ENCODE data around the gene KRT33A. TPM values are rescaled to one million over a fixed set of nuclear protein-coding genes. Genes with fewer than 3 reads are reported as not detected.

The KRT33A gene
- total RNA-seq, 6 experiments from 2014 or later = not detected

DNA sequence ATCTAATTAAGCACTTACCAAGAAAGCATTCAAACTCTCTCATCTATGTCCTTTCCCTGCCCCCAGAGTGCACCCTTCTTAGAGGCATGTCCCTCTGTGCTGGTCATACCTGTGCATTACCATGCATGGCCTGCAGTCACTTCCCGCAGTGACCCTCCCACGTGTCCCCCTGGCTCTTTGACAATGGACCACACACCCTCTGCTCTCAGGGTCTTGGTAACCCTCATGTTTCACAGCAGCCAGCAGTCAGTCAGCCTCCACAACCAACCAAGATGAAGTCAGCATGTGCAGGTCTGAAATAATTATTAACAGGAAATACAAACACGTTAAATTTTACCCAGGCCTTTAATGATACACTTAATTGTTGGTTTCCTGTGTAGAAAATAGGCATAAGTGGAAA lies 10.1 kb downstream of the KRT33A start:
- TF ChIP-seq, protein P1, sequence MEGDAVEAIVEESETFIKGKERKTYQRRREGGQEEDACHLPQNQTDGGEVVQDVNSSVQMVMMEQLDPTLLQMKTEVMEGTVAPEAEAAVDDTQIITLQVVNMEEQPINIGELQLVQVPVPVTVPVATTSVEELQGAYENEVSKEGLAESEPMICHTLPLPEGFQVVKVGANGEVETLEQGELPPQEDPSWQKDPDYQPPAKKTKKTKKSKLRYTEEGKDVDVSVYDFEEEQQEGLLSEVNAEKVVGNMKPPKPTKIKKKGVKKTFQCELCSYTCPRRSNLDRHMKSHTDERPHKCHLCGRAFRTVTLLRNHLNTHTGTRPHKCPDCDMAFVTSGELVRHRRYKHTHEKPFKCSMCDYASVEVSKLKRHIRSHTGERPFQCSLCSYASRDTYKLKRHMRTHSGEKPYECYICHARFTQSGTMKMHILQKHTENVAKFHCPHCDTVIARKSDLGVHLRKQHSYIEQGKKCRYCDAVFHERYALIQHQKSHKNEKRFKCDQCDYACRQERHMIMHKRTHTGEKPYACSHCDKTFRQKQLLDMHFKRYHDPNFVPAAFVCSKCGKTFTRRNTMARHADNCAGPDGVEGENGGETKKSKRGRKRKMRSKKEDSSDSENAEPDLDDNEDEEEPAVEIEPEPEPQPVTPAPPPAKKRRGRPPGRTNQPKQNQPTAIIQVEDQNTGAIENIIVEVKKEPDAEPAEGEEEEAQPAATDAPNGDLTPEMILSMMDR (IDR thresholded peaks at IDR 0.05) = no peak
- DNase-seq = no peak
- no peak overlapping the region for H3K4me3 Mint-ChIP-seq
- peaks cover 18% of the 10 kb centered on the region for H3K36me3 Mint-ChIP-seq (ENCODE audit: low read depth)
- peaks cover 5% of the 10 kb centered on the region; the same call in 1 of the 2 replicates for H3K27me3 Mint-ChIP-seq (ENCODE audit: insufficient read depth)
- H3K4me1 Mint-ChIP-seq (ENCODE audit: low read depth) = peaks cover 22% of the 10 kb centered on the region
- peaks cover 13% of the 10 kb centered on the region for H3K9me3 Mint-ChIP-seq
- no peak overlapping the region for H3K27ac Mint-ChIP-seq

DNA sequence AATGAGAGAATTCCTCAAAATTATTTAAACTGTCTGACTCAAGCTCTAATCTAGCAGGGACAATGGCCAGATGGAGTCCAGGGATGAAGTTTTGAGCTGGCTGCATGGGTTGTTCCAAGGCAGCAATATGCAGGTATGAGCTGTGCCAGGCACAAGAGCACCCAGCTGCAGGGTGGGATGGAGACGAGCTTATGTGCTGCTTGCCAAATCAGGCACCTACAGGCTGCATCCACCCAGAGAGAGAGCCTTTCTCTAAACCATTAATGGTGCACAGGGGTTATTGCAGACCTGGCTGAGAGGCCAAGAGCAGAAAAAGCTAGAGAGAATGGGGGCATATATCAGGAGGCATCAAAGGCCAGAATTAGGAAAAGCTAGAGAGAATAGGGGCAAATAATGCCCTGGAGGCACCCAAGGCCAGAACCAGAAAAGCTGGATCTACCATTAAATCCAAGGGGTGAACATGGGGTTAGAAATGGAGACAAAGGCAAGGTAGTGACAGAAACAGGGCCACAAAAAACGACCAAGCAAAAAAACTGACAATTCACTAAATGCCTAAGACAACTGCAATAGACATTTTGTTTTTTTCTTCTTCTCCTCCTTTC lies 11.0 kb downstream of the KRT33A start:
- TF ChIP-seq, protein P1 (IDR thresholded peaks at IDR 0.05) = no peak
- no peak overlapping the region for H3K27ac Mint-ChIP-seq
- H3K36me3 Mint-ChIP-seq (ENCODE audit: low read depth) = peaks cover 18% of the 10 kb centered on the region
- H3K9me3 Mint-ChIP-seq = peaks cover 13% of the 10 kb centered on the region
- peaks cover 5% of the 10 kb centered on the region; the same call in 1 of the 2 replicates for H3K27me3 Mint-ChIP-seq (ENCODE audit: insufficient read depth)
- no peak overlapping the region for H3K4me3 Mint-ChIP-seq
- H3K4me1 Mint-ChIP-seq (ENCODE audit: low read depth) = peaks cover 22% of the 10 kb centered on the region
- no peak for DNase-seq

DNA sequence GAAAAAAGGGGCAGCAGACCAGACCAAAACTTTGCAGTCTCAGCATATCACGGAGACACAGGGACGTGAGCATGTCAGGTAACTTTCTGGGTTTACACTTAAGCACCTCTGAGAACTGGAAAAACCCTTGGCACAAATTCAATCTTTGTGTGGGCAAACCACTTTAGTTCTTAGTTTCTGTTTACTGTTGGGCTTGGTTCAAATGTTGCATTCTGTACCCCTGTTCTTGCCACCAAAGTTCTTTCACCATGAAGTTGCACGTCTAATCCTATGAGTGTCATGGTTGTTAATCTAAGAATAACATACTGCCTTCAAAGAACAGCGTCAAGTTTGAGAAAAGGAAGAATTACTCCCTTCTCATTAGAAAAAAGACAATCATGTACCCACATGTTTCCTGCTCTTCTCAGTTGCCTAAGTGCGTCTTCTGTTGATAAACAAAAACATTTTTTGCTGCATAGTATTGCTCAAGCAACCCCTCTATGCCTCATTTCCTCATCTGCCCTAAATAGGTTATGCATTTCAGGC lies 11.6 kb downstream of the KRT33A start:
- H3K27me3 Mint-ChIP-seq (ENCODE audit: insufficient read depth) = peaks cover 5% of the 10 kb centered on the region; the same call in 1 of the 2 replicates
- peaks cover 22% of the 10 kb centered on the region for H3K4me1 Mint-ChIP-seq (ENCODE audit: low read depth)
- DNase-seq = peak; percentile 33
- peaks cover 13% of the 10 kb centered on the region for H3K9me3 Mint-ChIP-seq
- no peak overlapping the region for H3K27ac Mint-ChIP-seq
- peaks cover 18% of the 10 kb centered on the region for H3K36me3 Mint-ChIP-seq (ENCODE audit: low read depth)
- TF ChIP-seq, protein P1 (IDR thresholded peaks at IDR 0.05) = no peak
- H3K4me3 Mint-ChIP-seq = no peak overlapping the region

DNA sequence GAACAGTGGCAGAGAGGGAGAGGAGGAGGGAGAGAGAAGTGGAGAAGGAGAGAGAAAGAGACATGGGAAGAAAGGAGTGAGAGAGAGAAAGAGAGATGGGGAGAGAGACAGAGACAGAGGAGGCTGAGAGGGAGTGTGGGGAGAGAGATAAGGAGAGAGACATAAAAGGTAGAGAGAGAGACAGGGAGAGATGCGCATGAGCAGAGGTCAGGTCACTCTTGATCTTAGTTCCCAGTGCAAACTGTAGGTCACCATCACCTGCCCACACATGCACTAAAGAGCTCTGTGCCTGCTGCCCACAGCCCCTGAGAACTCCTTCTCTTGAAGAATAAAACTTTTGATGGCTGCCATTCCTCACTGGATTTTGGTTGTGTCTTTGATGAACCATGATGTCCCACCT lies 14.9 kb downstream of the KRT33A start:
- Mint-ChIP-seq H3K27ac (no peak overlapping the region), H3K9me3 (no peaks in the 10 kb centered on the region), H3K27me3 (ENCODE audit: insufficient read depth) (peaks cover 2% of the 10 kb centered on the region; the same call in 1 of the 2 replicates), H3K4me1 (ENCODE audit: low read depth) (peaks cover 22% of the 10 kb centered on the region), H3K4me3 (no peak overlapping the region), H3K36me3 (ENCODE audit: low read depth) (no peaks in the 10 kb centered on the region)
- DNase-seq = no peak
- TF ChIP-seq, protein P1 (IDR thresholded peaks at IDR 0.05) = no peak

DNA sequence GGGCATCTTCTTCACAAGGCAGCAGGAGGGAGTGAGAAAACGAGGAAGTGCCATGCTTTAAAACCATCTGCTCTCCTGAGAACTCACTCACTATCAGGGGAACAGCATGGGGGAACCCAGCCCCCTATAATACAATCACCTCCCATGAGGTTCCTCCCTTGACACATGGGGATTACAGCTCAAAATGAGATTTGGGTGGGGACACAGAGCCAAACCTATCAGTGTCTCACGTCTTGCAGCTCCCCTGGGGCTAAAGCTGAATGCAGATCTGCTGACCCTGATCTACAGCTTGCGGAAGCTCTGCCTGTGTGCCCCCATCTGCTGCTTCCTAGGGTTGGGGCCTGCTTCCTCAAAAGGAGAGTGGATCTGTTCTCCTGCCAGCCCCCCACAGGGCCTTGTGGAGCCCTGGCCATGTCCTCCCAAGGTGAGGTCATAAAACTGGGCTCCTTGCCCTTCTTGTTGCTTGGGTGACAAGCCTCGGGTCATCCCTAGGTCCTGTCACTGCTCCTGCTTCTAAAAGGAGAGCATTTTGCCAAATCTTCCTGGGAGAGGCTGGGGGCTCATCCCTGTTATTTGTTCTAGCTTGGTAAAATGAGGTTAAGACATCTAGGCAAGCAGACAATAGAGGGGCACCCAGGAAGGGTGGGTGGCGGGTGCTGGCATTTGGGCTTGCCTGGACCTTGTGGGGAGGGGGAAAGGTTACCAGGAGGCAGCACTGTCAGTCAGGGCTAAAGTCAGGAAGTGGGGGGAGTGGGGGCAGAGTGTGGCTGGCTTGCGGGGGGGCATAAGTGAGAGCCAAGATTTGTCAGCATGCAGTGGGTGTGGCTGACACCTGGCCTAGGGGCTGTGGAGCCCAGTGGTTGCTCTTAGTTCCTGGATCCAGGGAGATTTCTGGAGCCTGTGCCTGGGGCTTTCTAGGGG lies 16.0 kb downstream of the KRT33A start:
- no peak for DNase-seq

More for the DNA sequence above, 16.0 kb downstream of the KRT33A start:
- Mint-ChIP-seq H3K27ac (no peak overlapping the region), H3K9me3 (no peaks in the 10 kb centered on the region), H3K4me3 (no peak overlapping the region), H3K4me1 (ENCODE audit: low read depth) (peaks cover 14% of the 10 kb centered on the region), H3K36me3 (ENCODE audit: low read depth) (no peaks in the 10 kb centered on the region), H3K27me3 (ENCODE audit: insufficient read depth) (no peaks in the 10 kb centered on the region; the same call in 1 of the 2 replicates)
- TF ChIP-seq, protein P1 (IDR thresholded peaks at IDR 0.05) = no peak
